A549 treated with AZD2906 at 1 μM for 4 hours (cell line): ENCODE data around the gene ARMC5. TPM values are rescaled to one million over a fixed set of nuclear protein-coding genes. Genes with fewer than 3 reads are reported as not detected.

ENCODE experiments used
- total RNA-seq: library from RNA; stranded (reverse); fragments of 200-300 nt; extraction: Qiagen RNA extraction; gene quantifications from 5 replicates; pipeline ENCODE4 v1.2.3, GENCODE V29; 2022

The ARMC5 gene
- total RNA-seq = 6.0 to 13.7 TPM (median 10.9 TPM) in 5 replicates

GRCh38 chr16:31458844-31459686 is at the start of gene ARMC5:
Gene ARMC5 (plus strand): TSS chr16:31459501. CDS start chr16:31459525, 24 bp downstream.

GRCh38 chr16:31428279-31428597 is 31.1 kb upstream of the ARMC5 start, which contains the start of gene COX6A2:
Gene COX6A2 (minus strand): TSS chr16:31428360. CDS start chr16:31428325, 35 bp downstream.

GRCh38 chr16:31471875-31472708 is 12.8 kb downstream of the ARMC5 start, which contains the start of gene TGFB1I1:
Gene TGFB1I1 (plus strand): TSS chr16:31472152. CDS start chr16:31472189, 37 bp downstream.

GRCh38 chr16:31483081-31483480 is 23.8 kb downstream of the ARMC5 start, which contains the start of gene SLC5A2:
Gene SLC5A2 (plus strand): TSS chr16:31483123. CDS start chr16:31483137, 14 bp downstream.

GRCh38 chr16:31507929-31508705 is 48.8 kb downstream of the ARMC5 start, which contains the start of gene RUSF1:
Gene RUSF1 (minus strand): TSS chr16:31508391. CDS start chr16:31508373, 18 bp downstream.

Other genes starting within 250 kb of the ARMC5 start
- gene TRIM72, start 245.4 kb upstream of the ARMC5 start, total RNA-seq = 0.01 to 0.06 TPM (median 0.02 TPM) in 5 replicates
- gene PYDC1, start 242.4 kb upstream of the ARMC5 start, total RNA-seq = not detected in 5 replicates
- 1.1 to 1.6 TPM (median 1.3 TPM) in 5 replicates for gene ITGAM, start 199.5 kb upstream of the ARMC5 start, total RNA-seq
- gene ITGAX, start 104.3 kb upstream of the ARMC5 start, total RNA-seq = 0.86 to 1.4 TPM (median 1.1 TPM) in 5 replicates
- 0.03 TPM in 1 of 5 replicates, not detected in the others for gene ITGAD, start 66.2 kb upstream of the ARMC5 start, total RNA-seq
- not detected in 5 replicates for gene COX6A2, start 31.1 kb upstream of the ARMC5 start, total RNA-seq
- 0.07 to 0.18 TPM (median 0.10 TPM) in 5 replicates for gene ZNF843, start 16.7 kb upstream of the ARMC5 start, total RNA-seq
- 43.2 to 75.3 TPM (median 53.7 TPM) in 5 replicates for gene TGFB1I1, start 12.7 kb downstream of the ARMC5 start, total RNA-seq
- 0.20 to 0.40 TPM (median 0.23 TPM) in 5 replicates for gene SLC5A2, start 23.6 kb downstream of the ARMC5 start, total RNA-seq
- gene RUSF1, start 48.9 kb downstream of the ARMC5 start, total RNA-seq = 40.9 to 54.5 TPM (median 51.2 TPM) in 5 replicates
- not detected in 5 replicates for gene AHSP, start 68.4 kb downstream of the ARMC5 start, total RNA-seq